Measurements from ENCODE around the gene SPATA9.
A peak's percentile ranks its signal among the peaks of the same experiment; 100 is the strongest.
"Not testable (repeated sequence)": the region's sequence is repeated elsewhere in the genome, so short reads cannot be mapped to it uniquely, and the experiment has no call there.

SPATA9 gene

DNA sequence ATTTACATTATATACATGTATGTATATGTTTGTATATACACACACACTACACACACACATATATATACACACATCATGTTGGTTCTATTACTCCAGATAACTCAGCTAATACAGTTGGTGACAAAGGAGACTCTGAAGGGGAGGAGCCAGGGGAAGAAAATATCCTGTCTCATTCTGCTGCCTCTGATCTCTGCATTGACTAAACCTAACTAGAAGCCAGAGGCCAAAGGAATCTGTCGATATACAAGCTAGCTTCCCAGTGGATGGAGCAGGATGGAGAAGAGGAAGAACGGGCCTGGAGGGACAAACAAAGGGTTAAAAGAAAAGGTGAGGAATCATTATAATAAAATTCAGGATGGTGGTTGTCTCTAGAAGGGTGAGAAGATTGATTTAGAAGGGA, 34.6 kb upstream of the SPATA9 start:
- no peak for DNase-seq (ENCODE audit: low read depth in 3 of 3)

DNA sequence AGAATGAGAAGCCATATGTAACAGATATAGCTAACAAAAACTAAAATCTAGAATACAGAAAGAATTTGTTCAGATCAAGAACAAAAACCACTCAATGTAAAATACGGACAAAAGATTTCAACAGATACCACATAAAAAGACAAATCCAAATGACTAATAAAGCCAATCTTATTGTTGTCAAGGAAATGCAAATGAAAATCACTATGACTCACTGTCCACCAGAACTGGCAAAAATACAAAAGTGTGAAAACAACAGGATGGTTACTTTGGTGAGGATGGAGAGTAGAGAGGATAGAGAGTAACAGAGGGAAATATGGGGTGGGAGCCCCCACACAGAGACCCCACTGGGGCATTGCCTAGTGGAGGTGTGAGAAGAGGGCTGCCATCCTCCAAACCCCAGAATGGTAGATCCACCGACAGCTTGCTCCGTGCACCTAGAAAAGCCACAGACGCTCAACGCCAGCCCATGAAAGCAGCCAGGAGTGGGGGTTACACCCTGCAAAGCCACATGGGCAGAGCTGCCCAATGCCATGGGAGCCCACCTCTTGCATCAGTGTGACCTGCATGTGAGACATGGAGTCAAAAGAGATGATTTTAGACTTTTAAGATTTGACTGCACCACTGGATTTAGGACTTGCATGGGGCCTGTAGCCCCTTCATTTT, 33.1 kb upstream of the SPATA9 start:
- DNase-seq (ENCODE audit: low read depth in 3 of 3) = no peak

DNA sequence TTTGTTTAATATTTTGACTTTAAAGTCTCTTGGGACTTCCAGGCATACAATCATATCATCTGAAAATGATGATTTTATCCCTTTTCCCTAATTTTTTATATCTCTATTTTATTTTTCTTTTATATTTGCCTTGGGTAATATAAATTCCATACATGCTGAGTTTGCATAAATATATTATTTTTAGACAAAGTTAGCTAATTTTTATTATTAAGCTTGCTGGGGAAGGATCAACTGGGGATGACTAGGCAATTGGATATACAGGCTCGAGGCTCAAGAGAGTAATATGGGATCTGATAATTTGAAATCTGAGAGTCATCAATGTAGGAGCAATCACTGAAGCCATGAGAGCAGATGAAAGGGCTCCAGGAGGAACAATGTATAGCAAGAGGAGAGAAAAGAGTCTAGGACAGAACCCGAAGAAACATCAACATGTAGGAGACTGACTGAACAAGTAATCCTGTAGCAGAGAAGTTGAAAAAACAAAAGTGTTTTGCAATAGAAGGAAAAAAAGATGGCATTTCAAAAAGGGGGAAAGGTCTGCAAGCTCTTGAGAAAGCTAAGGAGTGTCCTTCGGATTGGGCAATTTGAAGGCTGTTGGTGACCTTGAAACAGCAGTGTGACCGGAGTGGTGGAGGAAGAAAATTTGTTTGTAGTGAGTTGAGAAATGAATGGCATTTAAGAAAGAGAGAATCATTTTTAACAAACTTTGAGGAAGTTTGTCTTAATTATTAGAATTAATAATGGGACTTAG, 31.3 kb upstream of the SPATA9 start:
- DNase-seq (ENCODE audit: low read depth in 3 of 3) = no peak

DNA sequence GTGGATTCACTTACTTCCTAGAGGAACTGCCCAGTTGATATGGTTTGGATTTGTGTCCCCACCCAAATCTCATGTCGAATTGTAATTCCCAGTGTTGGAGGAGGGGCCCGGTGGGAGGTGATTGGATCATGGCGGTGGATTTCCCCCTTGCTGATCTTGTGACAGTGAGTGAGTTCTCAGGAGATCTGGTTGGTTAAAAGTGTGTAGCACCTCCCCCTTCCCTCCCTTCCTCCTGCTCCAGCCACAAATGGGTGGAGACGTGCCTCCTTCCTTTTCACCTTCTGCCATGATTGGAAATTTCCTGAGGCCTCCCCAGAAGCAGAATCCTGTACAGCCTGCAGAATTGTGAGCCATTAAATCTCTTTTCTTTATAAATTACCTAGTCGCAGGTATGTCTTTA, 30.5 kb upstream of the SPATA9 start:
- not testable (repeated sequence) for DNase-seq (ENCODE audit: low read depth in 3 of 3)

DNA sequence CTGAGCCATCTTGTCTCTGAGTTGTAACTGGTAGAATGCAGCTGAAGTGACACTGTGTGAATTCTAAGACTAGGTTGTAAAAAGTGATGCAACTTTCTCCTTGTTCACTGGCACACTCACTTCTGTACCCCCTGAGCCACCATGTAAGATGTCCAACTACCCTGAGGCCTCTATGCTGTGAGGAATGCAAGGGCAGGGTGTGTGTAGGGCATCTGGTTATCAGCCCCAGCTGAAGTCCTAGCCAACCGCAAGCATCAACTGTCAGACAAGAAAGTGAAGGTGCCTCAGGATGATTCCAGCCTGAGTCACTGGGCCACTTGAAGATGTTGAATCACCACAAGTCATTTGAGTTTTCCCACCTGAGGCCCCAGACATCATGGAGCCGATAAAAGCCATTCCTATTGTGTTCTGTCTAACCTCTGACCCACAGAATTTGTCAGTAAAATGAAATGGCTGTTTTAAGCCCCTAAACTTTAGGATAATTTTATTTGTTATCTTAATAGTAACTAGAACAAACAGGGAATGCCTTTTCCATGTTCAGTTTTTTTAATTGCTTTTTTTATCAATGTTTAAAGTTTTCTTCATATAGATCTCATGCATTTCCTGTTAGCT, 29.7 kb upstream of the SPATA9 start:
- peak; percentile 29 to 56 (median 46) for DNase-seq (ENCODE audit: low read depth in 3 of 3)

DNA sequence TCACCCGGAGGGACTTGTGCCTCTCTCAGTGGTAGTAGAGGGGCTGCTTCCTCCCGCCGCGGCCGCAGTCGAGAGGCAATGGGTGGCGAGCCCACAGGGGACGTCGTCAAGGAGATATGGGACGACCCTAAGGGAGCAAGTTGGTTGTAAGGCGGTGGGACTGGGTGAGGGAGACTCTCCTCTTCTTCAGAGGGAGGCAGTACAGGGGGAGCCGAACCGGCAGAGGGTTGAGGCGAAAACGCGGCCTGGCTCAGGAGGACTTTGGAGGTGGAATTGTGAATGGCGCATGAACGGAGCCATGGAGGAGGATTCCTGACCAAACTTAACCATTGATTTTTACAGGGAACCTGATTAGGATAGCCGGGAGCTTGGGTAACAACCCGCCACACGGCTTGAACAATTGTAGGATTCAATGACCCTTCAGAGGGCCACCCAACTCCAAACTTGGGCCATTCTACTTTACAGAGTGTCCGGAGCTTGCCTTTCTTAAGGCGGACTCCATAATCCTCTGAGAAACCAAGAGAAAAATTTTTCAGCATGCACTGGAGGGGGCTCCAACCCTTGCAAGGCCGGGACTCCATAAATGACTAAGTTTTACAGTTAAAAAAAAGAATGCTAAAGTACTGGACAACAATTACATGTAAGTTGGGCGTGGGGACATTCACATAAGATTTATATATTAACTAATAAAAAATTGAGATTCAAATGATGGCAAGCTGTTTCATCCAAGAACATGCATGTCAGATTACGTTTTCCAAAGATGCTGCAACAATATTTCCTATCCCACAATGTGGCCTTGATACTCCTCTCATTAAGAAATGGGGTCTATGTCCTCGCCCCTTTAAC, 28.9 kb upstream of the SPATA9 start:
- no peak for DNase-seq (ENCODE audit: low read depth in 3 of 3)

DNA sequence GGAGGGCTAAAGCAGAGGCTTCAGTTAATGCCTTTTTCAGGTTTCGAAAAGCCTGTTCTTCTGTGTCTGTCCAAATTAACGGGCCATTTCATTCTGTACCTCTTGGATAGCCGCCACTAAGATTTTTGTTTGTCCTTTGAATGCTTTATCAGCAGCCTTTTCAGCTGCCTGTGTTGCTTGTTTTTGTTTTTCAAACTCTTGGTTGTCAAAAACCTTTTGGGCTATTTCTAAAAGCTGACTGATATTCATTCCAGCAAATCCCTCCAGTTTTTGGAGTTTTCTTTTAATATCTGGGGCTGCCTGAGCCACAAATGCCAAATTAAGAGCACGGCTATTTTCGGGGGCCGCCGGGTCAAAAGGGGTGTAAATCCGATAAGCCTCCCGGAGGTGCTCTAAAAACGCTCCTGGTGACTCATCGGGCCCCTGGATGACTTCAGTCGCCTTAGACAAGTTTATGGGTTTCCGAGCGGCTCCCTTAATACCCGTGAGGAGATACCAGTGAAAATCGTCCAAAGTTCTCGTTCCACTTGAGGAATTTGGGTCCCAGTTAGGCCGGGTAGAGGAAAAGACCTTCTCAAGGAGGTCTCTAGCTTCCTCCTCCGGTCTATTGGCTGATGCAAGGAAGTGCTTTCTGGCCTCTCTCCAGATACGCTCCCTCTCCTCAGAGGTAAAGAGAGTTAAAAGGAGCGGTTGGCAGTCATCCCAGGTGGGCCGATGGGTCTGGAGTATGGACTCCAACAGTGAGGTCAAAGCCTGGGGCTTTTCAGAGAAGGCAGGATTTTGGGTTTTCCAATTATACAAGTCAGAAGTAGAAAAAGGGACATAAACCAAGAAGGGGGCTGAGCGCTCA, 28.1 kb upstream of the SPATA9 start:
- not testable (repeated sequence) for DNase-seq (ENCODE audit: low read depth in 3 of 3)

DNA sequence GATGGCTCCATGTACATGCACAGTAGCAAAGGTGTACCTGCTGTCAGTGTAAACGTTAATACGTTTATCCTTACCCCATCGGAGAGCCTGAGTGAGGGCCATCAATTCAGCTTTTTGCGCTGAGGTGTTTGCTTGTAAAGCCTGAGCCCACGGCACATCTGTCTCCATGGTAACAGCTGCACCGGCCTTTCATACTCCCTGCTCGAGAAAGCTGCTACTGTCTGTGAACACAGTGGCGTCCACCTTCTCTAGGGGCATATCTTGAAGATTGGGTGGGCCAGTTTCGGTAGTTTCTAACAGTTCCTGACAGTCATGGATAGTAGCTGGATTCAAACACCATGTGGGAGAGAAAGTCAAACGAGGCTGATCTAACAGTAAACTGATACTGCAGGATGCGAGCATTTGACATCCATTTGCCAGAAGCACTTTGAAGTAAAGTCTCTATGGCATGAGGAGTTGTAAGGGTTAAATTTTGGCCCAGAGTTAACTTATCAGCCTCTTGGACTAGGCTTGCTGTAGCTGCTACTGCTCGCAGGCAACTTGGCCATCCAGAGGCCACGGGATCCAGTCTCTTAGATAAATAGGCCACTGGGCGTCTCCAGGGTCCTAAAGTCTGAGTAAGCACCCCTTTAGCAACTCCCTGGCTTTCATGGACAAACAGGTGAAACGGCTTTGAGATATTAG, 27.3 kb upstream of the SPATA9 start:
- no peak for DNase-seq (ENCODE audit: low read depth in 3 of 3)

DNA sequence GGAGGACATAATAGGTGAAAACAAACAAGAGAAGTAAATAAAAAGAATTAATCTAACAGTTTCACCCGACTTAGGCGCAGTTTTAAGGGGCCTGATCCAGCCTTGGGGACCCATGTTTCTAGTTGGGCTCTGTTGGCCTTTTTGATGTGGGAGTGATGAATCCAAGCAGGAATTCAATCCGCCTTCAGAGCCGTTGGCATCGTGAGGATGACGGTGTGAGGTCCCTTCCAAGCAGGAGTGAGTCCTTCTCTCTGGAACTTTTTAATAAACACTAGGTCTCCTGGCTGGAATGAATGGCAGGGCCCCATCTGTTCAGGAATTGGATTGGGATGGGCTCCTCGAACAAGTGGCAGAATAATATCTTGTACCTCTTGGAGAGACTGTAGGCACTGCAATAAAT, 26.1 kb upstream of the SPATA9 start:
- DNase-seq (ENCODE audit: low read depth in 3 of 3) = no peak

DNA sequence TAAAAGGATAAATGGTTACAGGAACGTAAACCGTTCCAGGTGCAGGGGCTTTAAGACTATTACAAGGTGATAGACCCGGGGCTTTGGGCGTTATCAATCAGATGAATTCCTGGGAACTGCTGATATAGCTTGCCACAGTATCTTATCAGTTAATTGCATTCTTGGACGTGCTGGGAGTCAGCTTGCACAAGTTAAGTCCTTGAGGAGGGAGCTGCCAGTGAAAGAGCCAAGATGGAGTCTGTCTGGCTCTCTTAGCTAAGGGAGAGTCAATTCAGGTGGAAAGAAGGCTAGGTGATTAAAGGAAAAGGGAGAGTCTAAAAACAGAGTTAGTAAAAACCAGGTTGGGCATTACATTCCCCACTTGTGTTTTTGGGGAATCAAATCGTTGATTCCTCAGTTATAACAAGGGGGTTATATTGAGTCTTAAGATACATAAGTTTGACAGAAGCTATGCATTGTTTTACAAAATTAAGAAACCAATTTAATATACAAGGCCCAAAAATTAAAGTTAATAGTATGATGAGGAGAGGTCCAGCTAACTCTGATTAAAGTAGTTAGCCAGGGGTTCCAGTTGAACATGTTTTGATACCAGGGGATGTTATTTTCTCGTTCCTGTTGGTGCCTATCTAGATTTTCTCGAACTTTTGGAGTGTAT, 24.9 kb upstream of the SPATA9 start:
- DNase-seq (ENCODE audit: low read depth in 3 of 3) = not testable (repeated sequence)

DNA sequence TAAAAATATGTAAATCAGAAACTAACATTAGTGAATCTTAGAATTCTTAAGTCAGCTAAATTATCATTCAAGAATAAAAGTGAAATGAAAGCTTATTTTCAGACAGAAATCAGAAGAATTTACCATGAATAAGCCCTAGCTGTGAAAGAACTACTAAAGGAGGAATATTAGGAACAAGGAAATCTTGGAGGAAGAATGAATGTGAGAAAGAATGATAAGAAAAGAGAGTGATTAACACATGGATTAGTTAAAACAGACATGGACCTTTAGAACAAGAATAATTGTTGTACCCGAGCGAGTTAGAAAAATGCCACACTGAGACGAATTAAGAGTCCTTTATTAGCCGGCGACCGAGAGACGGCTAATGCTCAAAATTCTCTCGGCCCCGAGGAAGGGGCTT, 24.3 kb upstream of the SPATA9 start:
- no peak for DNase-seq (ENCODE audit: low read depth in 3 of 3)

DNA sequence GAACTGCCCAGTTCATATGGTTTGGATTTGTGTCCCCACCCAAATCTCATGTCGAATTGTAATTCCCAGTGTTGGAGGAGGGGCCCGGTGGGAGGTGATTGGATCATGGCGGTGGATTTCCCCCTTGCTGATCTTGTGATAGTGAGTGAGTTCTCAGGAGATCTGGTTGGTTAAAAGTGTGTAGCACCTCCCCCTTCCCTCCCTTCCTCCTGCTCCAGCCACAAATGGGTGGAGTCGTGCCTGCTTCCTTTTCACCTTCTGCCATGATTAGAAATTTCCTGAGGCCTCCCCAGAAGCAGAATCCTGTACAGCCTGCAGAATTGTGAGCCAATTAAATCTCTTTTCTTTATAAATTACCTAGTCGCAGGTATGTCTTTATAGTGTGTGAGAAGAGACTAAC, 23.4 kb upstream of the SPATA9 start:
- not testable (repeated sequence) for DNase-seq (ENCODE audit: low read depth in 3 of 3)

DNA sequence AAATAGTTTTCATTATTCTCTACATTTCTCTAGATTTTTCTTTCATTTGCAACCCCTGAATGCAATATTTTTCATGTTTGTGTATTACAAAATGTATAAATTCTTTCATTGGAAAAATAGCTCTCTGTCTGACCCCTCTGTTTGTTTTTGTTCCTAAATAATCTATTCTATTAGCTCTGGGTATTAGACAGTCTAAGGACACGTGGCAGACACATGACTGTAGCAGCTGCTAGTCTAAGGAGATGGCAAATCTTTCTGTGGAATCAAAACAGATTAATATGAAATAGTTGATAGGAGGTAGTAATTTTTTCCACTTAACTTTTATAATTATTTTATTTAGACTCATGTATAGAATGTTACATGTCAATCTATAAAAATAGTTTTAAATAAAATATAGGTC, 21.4 kb upstream of the SPATA9 start:
- no peak for DNase-seq (ENCODE audit: low read depth in 3 of 3)

DNA sequence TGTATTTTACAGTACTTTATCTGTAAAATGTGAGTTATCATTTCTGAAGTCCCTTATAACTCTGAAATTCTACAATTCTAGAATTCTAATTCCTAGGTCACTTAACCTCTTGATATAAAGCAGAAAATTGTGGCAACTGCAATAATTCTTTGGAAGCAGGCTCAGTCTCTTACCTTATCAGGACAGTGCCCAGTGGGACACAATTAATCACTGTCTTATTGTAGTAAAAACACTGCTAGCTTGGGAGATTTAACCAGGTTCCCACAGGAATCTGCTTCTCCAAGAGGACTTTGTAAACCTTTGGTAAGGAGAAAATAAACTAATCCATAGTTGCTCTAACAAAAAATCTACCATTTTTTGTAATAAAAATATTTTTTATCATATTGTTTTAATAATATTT, 18.3 kb upstream of the SPATA9 start:
- no peak for DNase-seq (ENCODE audit: low read depth in 3 of 3)

DNA sequence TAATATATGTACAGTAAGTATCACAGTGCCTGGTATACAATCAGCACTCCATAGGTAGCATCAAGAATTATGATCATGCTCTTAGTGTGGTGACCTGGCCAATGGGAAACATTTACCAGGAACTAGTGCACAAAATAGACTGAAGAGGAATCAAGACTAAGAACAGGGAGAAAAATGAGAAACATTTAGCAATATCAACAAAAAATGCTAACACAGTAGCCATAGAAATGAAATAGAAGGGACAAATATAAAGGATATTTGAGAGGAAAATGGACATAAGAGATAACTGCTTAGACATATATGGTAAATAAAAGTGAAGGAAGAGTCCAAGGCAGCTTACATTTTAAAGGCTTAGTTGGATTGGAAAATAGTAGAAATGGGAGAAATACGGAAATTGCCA, 16.5 kb upstream of the SPATA9 start:
- DNase-seq (ENCODE audit: low read depth in 3 of 3) = no peak

DNA sequence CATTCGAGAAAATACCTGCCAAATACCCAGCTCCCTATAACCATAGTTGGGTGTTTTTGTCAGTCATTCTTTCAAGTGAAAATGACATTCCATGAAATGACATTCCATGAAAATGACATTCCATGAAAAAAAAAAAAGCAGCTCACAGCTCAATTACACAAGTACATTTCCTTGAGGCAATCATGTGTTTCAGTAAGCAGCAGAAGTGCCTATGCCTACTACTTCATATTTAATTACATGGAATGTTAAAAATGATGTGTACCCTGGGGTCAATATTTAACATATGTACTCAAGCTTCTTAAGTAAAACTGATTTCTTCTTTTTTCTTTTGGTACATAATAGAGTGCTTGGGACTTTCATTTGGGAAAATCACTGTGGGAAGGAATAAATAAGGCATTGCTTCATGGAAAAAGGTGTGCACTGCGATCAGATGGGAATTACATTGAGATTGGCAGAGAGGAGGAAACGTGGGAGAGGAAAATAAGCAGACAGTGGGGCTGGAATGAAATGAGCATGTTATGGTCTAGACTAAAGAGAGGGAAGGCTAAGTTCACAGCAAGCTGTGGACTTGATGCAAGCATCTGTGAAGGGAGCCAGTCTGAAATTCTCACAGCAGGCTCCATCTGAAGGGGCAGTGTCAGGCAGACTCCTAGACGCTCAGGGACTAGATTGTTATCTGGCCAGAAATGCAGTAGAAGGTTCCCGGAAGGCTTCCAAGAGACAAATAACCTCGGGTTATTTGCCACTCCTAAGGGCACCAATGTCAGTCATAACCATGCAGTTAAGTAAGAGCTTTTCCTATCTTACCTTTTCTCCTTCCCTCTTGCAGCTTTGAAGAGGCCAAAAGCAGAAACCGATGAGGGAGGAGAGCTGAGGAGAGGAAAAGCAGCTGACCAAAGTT, 15.2 kb upstream of the SPATA9 start:
- no peak for DNase-seq (ENCODE audit: low read depth in 3 of 3)

DNA sequence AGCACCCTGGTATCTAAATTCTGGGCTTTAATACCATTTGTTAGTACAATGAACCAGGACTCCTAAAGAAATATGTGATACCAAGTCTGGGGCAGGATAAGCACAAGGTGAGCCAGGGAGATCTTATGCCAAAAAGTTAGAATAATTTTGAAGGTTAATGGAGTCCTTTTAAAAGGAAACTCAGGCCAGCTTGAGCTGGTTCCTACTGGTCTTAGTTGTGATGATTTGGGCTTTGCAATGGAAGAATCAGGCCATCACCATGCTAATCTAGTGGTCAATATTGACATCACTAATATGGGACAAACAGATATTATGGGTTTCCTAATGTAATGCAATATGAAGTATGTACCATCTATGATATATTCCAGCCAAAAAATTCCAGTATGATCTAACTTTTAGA, 7.5 kb upstream of the SPATA9 start:
- no peak for DNase-seq (ENCODE audit: low read depth in 3 of 3)

DNA sequence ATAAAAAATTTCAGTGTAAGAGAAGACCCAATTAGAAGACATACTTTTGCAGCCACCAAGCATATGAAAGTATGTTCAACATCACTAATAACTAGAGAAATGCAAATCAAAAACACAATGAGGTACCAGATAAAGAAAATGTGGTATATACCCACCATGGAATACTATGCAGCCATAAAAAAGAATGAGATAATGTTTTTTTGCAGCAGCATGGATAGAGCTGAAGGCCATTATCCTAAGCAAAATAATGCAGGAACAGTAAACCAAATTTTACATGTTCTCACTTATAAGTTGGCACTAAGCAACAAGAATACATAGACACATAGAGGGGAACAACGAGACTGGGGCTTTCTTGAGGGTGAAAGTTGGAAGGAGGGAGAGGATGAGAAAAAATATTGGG, 6.9 kb upstream of the SPATA9 start:
- DNase-seq (ENCODE audit: low read depth in 3 of 3) = no peak

DNA sequence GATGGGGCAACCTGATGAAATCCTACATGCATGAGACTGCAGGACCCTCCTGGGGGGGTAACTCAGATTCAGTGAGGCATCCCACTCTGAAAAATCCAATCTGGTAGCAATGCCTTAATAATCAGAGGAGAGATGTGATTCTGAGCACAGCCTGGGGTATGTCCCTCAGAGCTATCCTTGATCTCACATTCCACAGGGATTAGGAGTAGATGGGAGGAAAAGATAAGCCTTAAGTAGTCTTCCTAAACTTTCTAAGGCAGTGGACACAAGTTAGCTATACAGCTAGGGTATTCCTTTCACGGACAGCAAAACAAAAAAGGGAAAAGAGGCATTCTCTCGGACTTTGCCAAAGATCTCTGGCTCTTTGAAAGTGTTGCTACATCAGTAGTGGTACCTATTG, 3.9 kb upstream of the SPATA9 start:
- DNase-seq (ENCODE audit: low read depth in 3 of 3) = no peak
